GM18520 (cell line): ENCODE measurements around the gene TMEM272.

Experiments
- ATAC-seq: cut with Tn5 transposase; IDR thresholded peaks from one replicate; pipeline ENCODE4 v1.9.1; 2021; ENCODE audit not compliant: unreplicated experiment

The TMEM272 gene

GRCh38 chr13:51763486-51763885, 81.5 kb downstream of the TMEM272 start:
- ATAC-seq: no peak
